GM12891 (cell line): Measurements from ENCODE around the gene ZCCHC10.

Experiments used
- POLR2A ChIP-seq: IDR thresholded peaks from 2 replicates; pipeline ENCODE4 v1.6.1; 2011; ENCODE audit warnings: low read depth, low read length, control low read depth
- POLR2AphosphoS5 ChIP-seq: IDR thresholded peaks from 2 replicates; pipeline ENCODE4 v1.6.1; 2011; ENCODE audit warnings: low read depth, low read length, control low read depth
- POU2F2 ChIP-seq: IDR thresholded peaks from 2 replicates; pipeline ENCODE4 v1.6.1; 2011; ENCODE audit warnings: low read depth, mild to moderate bottlenecking, control low read depth, low read length, moderate library complexity
- SPI1 ChIP-seq: IDR thresholded peaks from 2 replicates; pipeline ENCODE4 v1.6.1; 2011; ENCODE audit warnings: low read depth, low read length, control low read depth
- TAF1 ChIP-seq: IDR thresholded peaks from 2 replicates; pipeline ENCODE4 v1.6.1; 2011; ENCODE audit warnings: low read depth, low read length, control low read depth

GRCh38 chr5:132999246-132999645 lies 27.1 kb downstream of the ZCCHC10 start:
- TF ChIP-seq POLR2A, result no peak
- TF ChIP-seq POLR2AphosphoS5, result no peak
- no peak for TF ChIP-seq POU2F2
- TF ChIP-seq TAF1, result no peak
- no peak for TF ChIP-seq SPI1
